Thyroid gland (tissue), 4 donors: Measurements from ENCODE around the gene TCF7L1.

ENCODE experiments used
- CTCF ChIP-seq, 6 experiments: fragments of 200-600 bp in 3 of 6; fragments of 450-650 bp in 3 of 6; sonication (generic) in 3 of 6; IDR thresholded peaks; one replicate each; pipeline ENCODE4 v1.5.1; 2016 to 2019; ENCODE audit warnings: antibody characterized with exemption in 6 of 6, mild to moderate bottlenecking in 2 of 6, inconsistent platforms in 1 of 6, moderate library complexity in 1 of 6
- POLR2A ChIP-seq, 2 donors: fragments of 450-650 bp; IDR thresholded peaks; one replicate each; pipeline ENCODE4 v1.6.1; 2017; ENCODE audit warnings: antibody characterized with exemption in 2 of 2, mild to moderate bottlenecking in 2 of 2, moderate library complexity in 1 of 2

GRCh38 chr2:85120363-85120762, 12.8 kb upstream of the TCF7L1 start:
- TF ChIP-seq CTCF (IDR thresholded peaks at IDR 0.05) (no peak), POLR2A (IDR thresholded peaks at IDR 0.05) (no peak)
